WTC11 (cell line): ENCODE measurements around the gene ROBO1. TPM values are rescaled to one million over a fixed set of nuclear protein-coding genes. Genes with fewer than 3 reads are reported as not detected.

Experiments
- ATAC-seq: fragments of 200-7000 bp; cut with Tn5 transposase; 2 replicates; pipeline ENCODE4 v1.10.0; 2021; ENCODE audit warnings: mild to moderate bottlenecking, moderate library complexity
- CTCF ChIA-PET: fragments of 300-600 bp; sonication (Branson Sonifier 250); formaldehyde crosslinking; loops from one replicate; lab custom pipeline; 2021; ENCODE audit warnings: antibody characterized with exemption; lab: Charles Lee
- POLR2A ChIA-PET: fragments of 350-600 bp; sonication (Branson Sonifier 250); formaldehyde crosslinking; loops from one replicate; lab custom pipeline; 2021; ENCODE audit warnings: antibody characterized with exemption; lab: Charles Lee
- DNase-seq: peaks from one replicate; pipeline ENCODE4 v3.0.0; 2021; ENCODE audit warnings: low spot score
- H3K27ac Mint-ChIP-seq: 2 replicates; pipeline ENCODE4 v1.8.0; 2021; ENCODE audit warnings: mixed read lengths
- H3K27me3 Mint-ChIP-seq: 2 replicates; pipeline ENCODE4 v1.8.0; 2021; ENCODE audit warnings: low read depth, mild to moderate bottlenecking, moderate library complexity, mixed read lengths
- H3K36me3 Mint-ChIP-seq: 2 replicates; pipeline ENCODE4 v1.8.0; 2021; ENCODE audit warnings: mixed read lengths
- H3K4me1 Mint-ChIP-seq: 2 replicates; pipeline ENCODE4 v1.8.0; 2022; ENCODE audit warnings: mixed read lengths
- H3K4me3 Mint-ChIP-seq: 2 replicates; pipeline ENCODE4 v1.8.0; 2021; ENCODE audit warnings: mild to moderate bottlenecking, moderate library complexity, mixed read lengths
- H3K9me3 Mint-ChIP-seq: 2 replicates; pipeline ENCODE4 v1.8.0; 2021; ENCODE audit warnings: mixed read lengths
- AR ChIP-seq: fragments of 250-450 bp; sonication (Bioruptor Pico); IDR thresholded peaks from 2 replicates; pipeline ENCODE4 v1.9.0; 2021; ENCODE audit warnings: mild to moderate bottlenecking
- ATF1 ChIP-seq: sonication (generic); formaldehyde crosslinking; IDR thresholded peaks from 2 replicates; pipeline ENCODE4 v1.8.1; 2023; ENCODE audit warnings: mild to moderate bottlenecking, moderate library complexity, missing genetic modification reagents
- ATF2 ChIP-seq: sonication (generic); formaldehyde crosslinking; IDR thresholded peaks from 2 replicates; pipeline ENCODE4 v1.8.1; 2022; ENCODE audit warnings: low read depth, missing genetic modification reagents, borderline replicate concordance
- ELF4 ChIP-seq: sonication (generic); formaldehyde crosslinking; IDR thresholded peaks from 2 replicates; pipeline ENCODE4 v1.8.1; 2022; ENCODE audit warnings: low read depth, mild to moderate bottlenecking, moderate library complexity, missing genetic modification reagents
- EMX1 ChIP-seq: fragments of 250-450 bp; sonication (Bioruptor Pico); IDR thresholded peaks from 2 replicates; pipeline ENCODE4 v1.8.0; 2021; ENCODE audit warnings: mild to moderate bottlenecking
- ERG ChIP-seq: fragments of 250-450 bp; sonication (Bioruptor Pico); IDR thresholded peaks from 2 replicates; pipeline ENCODE4 v1.8.0; 2021; ENCODE audit warnings: mild to moderate bottlenecking
- FOXJ3 ChIP-seq: sonication (generic); formaldehyde crosslinking; IDR thresholded peaks from 2 replicates; pipeline ENCODE4 v1.9.0; 2021; ENCODE audit warnings: missing genetic modification reagents, mild to moderate bottlenecking, borderline replicate concordance
- NFATC4 ChIP-seq: fragments of 250-450 bp; sonication (Bioruptor Pico); IDR thresholded peaks from 2 replicates; pipeline ENCODE4 v1.9.0; 2021; ENCODE audit warnings: mild to moderate bottlenecking
- NFE2L1 ChIP-seq: sonication (generic); formaldehyde crosslinking; IDR thresholded peaks from 2 replicates; pipeline ENCODE4 v1.8.1; 2023; ENCODE audit warnings: missing genetic modification reagents
- NFYB ChIP-seq: sonication (generic); formaldehyde crosslinking; conservative IDR thresholded peaks from 2 replicates; pipeline ENCODE4 v1.8.0; 2022; ENCODE audit warnings: low read depth, missing genetic modification reagents
- NR2C2 ChIP-seq: sonication (generic); formaldehyde crosslinking; IDR thresholded peaks from 2 replicates; pipeline ENCODE4 v1.8.0; 2022; ENCODE audit warnings: mild to moderate bottlenecking, missing genetic modification reagents
- NR3C1 ChIP-seq: sonication (generic); formaldehyde crosslinking; conservative IDR thresholded peaks from 2 replicates; pipeline ENCODE4 v1.8.1; 2023; ENCODE audit warnings: low read depth, mild to moderate bottlenecking, missing genetic modification reagents
- SOX15 ChIP-seq: fragments of 250-450 bp; sonication (Bioruptor Pico); IDR thresholded peaks from 2 replicates; pipeline ENCODE4 v1.9.0; 2021; ENCODE audit warnings: mild to moderate bottlenecking
- TEAD4 ChIP-seq: sonication (generic); formaldehyde crosslinking; IDR thresholded peaks from 2 replicates; pipeline ENCODE4 v1.8.0; 2022; ENCODE audit warnings: mild to moderate bottlenecking, missing genetic modification reagents
- ZNF281 ChIP-seq: sonication (generic); formaldehyde crosslinking; IDR thresholded peaks from 2 replicates; pipeline ENCODE4 v1.8.0; 2023; ENCODE audit warnings: mild to moderate bottlenecking, missing genetic modification reagents
- total RNA-seq: library from RNA; stranded (reverse); gene quantifications from 3 replicates; pipeline ENCODE4 v1.2.3, GENCODE V29; 2021
- TF ChIP-seq, protein P1 (sequence below): sonication (generic); formaldehyde crosslinking; IDR thresholded peaks from 2 replicates; pipeline ENCODE4 v1.8.1; 2023; ENCODE audit warnings: mild to moderate bottlenecking, missing genetic modification reagents
- TF ChIP-seq, protein P2 (sequence below): sonication (generic); formaldehyde crosslinking; IDR thresholded peaks from 2 replicates; pipeline ENCODE4 v1.8.1; 2023; ENCODE audit warnings: mild to moderate bottlenecking, missing genetic modification reagents
- TF ChIP-seq, protein P3 (sequence below): sonication (generic); formaldehyde crosslinking; conservative IDR thresholded peaks from 2 replicates; pipeline ENCODE4 v1.8.1; 2023; ENCODE audit warnings: mild to moderate bottlenecking, low read depth, missing genetic modification reagents, moderate library complexity
- TF ChIP-seq, protein P4 (sequence below): sonication (generic); formaldehyde crosslinking; IDR thresholded peaks from 2 replicates; pipeline ENCODE4 v1.8.0; 2023; ENCODE audit warnings: missing genetic modification reagents

Gene ROBO1
- total RNA-seq, 1 experiment from 2014 or later, result 90.9 TPM

- Mint-ChIP-seq H3K4me1 (peaks cover 9% of the 10 kb centered on the region), H3K36me3 (peaks cover 11% of the 10 kb centered on the region), H3K9me3 (peaks cover 19% of the 10 kb centered on the region), H3K27ac (no peak overlapping the region), H3K4me3 (no peak overlapping the region), H3K27me3 (no peaks in the 10 kb centered on the region)
- DNase-seq, result no peak
- ChIA-PET POLR2A (no interaction called here), CTCF (no interaction called here)
- TF ChIP-seq FOXJ3 (CRISPR knock-in tag), result no peak
- no peak for ATAC-seq
These were observed 619.0 kb downstream of the ROBO1 start for GRCh38 chr3:79148786-79149185.

- Mint-ChIP-seq H3K9me3 (peaks cover 4% of the 10 kb centered on the region), H3K27ac (no peak overlapping the region), H3K4me3 (no peak overlapping the region), H3K4me1 (peaks cover 16% of the 10 kb centered on the region), H3K36me3 (peaks cover 3% of the 10 kb centered on the region), H3K27me3 (no peaks in the 10 kb centered on the region)
- ChIA-PET POLR2A (no interaction called here), CTCF (interaction anchor here (0.7 kb wide), 1 partner anchor 60 kb away, joined by 4 read pairs; no protein-coding TSS in a partner anchor)
- no peak for TF ChIP-seq AR (CRISPR knock-in tag)
- no peak for TF ChIP-seq TEAD4 (CRISPR knock-in tag)
- TF ChIP-seq NFATC4 (CRISPR knock-in tag), result no peak
- TF ChIP-seq, protein P1, sequence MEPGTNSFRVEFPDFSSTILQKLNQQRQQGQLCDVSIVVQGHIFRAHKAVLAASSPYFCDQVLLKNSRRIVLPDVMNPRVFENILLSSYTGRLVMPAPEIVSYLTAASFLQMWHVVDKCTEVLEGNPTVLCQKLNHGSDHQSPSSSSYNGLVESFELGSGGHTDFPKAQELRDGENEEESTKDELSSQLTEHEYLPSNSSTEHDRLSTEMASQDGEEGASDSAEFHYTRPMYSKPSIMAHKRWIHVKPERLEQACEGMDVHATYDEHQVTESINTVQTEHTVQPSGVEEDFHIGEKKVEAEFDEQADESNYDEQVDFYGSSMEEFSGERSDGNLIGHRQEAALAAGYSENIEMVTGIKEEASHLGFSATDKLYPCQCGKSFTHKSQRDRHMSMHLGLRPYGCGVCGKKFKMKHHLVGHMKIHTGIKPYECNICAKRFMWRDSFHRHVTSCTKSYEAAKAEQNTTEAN (CRISPR knock-in tag), result no peak
- no peak for TF ChIP-seq ERG (CRISPR knock-in tag)
- no peak for TF ChIP-seq NFYB (CRISPR knock-in tag)
- no peak for TF ChIP-seq NFE2L1 (CRISPR knock-in tag)
- TF ChIP-seq SOX15, result no peak
- TF ChIP-seq, protein P2, sequence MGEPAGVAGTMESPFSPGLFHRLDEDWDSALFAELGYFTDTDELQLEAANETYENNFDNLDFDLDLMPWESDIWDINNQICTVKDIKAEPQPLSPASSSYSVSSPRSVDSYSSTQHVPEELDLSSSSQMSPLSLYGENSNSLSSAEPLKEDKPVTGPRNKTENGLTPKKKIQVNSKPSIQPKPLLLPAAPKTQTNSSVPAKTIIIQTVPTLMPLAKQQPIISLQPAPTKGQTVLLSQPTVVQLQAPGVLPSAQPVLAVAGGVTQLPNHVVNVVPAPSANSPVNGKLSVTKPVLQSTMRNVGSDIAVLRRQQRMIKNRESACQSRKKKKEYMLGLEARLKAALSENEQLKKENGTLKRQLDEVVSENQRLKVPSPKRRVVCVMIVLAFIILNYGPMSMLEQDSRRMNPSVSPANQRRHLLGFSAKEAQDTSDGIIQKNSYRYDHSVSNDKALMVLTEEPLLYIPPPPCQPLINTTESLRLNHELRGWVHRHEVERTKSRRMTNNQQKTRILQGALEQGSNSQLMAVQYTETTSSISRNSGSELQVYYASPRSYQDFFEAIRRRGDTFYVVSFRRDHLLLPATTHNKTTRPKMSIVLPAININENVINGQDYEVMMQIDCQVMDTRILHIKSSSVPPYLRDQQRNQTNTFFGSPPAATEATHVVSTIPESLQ (CRISPR knock-in tag), result no peak
- no peak for TF ChIP-seq NR2C2 (CRISPR knock-in tag)
- no peak for TF ChIP-seq ZNF281 (CRISPR knock-in tag)
- no peak for TF ChIP-seq ELF4 (CRISPR knock-in tag)
- no peak for TF ChIP-seq ATF2 (CRISPR knock-in tag)
- TF ChIP-seq, protein P3, sequence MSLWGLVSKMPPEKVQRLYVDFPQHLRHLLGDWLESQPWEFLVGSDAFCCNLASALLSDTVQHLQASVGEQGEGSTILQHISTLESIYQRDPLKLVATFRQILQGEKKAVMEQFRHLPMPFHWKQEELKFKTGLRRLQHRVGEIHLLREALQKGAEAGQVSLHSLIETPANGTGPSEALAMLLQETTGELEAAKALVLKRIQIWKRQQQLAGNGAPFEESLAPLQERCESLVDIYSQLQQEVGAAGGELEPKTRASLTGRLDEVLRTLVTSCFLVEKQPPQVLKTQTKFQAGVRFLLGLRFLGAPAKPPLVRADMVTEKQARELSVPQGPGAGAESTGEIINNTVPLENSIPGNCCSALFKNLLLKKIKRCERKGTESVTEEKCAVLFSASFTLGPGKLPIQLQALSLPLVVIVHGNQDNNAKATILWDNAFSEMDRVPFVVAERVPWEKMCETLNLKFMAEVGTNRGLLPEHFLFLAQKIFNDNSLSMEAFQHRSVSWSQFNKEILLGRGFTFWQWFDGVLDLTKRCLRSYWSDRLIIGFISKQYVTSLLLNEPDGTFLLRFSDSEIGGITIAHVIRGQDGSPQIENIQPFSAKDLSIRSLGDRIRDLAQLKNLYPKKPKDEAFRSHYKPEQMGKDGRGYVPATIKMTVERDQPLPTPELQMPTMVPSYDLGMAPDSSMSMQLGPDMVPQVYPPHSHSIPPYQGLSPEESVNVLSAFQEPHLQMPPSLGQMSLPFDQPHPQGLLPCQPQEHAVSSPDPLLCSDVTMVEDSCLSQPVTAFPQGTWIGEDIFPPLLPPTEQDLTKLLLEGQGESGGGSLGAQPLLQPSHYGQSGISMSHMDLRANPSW (CRISPR knock-in tag), result no peak
- no peak for TF ChIP-seq NR3C1
- TF ChIP-seq EMX1, result no peak
- no peak for TF ChIP-seq ATF1 (CRISPR knock-in tag)
- TF ChIP-seq, protein P4, sequence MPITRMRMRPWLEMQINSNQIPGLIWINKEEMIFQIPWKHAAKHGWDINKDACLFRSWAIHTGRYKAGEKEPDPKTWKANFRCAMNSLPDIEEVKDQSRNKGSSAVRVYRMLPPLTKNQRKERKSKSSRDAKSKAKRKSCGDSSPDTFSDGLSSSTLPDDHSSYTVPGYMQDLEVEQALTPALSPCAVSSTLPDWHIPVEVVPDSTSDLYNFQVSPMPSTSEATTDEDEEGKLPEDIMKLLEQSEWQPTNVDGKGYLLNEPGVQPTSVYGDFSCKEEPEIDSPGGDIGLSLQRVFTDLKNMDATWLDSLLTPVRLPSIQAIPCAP (CRISPR knock-in tag), result no peak
- ATAC-seq (no peak), DNase-seq (no peak)
These were observed 621.8 kb downstream of the ROBO1 start for GRCh38 chr3:79146024-79146423.
